CD4-positive, CD25-positive, alpha-beta regulatory T cell (primary cell): ENCODE data around the gene VANGL1. TPM values are rescaled to one million over a fixed set of nuclear protein-coding genes. Genes with fewer than 3 reads are reported as not detected.

ENCODE experiments used
- ATAC-seq, 2 donors: fragments of 150-1000 bp; cut with Tn5 transposase; one replicate each; pipeline ENCODE4 v1.10.0; 2021; ENCODE audit warnings: low read depth in 2 of 2, moderate number of reproducible peaks in 2 of 2, moderate library complexity in 1 of 2
- DNase-seq, 3 donors: peaks; one replicate each; pipeline versions ENCODE4 v3.0.0 to v3.0.0-alpha.2; 2012 to 2022; ENCODE audit warnings: mixed read lengths in 1 of 3
- H3K27ac ChIP-seq: one replicate; pipeline ENCODE4 v1.7.0; 2013; ENCODE audit warnings: mild to moderate bottlenecking, low read length; ENCODE audit not compliant: insufficient read depth, poor library complexity, severe bottlenecking
- H3K27me3 ChIP-seq: one replicate; pipeline ENCODE4 v1.7.0; 2013; ENCODE audit warnings: low read length; ENCODE audit not compliant: control insufficient read depth, insufficient read depth
- H3K36me3 ChIP-seq: one replicate; pipeline ENCODE4 v1.7.0; 2013; ENCODE audit warnings: mild to moderate bottlenecking, low read length, moderate library complexity; ENCODE audit not compliant: control insufficient read depth, insufficient read depth
- H3K4me1 ChIP-seq: 2 replicates; pipeline ENCODE4 v1.7.0; 2013; ENCODE audit warnings: mild to moderate bottlenecking, low read length; ENCODE audit not compliant: insufficient read depth, control insufficient read depth, poor library complexity, severe bottlenecking
- H3K4me3 ChIP-seq: one replicate; pipeline ENCODE4 v1.7.0; 2013; ENCODE audit warnings: low read depth, mild to moderate bottlenecking, low read length, moderate library complexity
- H3K9me3 ChIP-seq, 2 experiments: 1 replicate in 1 of 2; 2 replicates in 1 of 2; pipeline ENCODE4 v1.7.0; 2013; ENCODE audit warnings: low read length in 2 of 2, mild to moderate bottlenecking in 1 of 2, moderate library complexity in 1 of 2; ENCODE audit not compliant: control insufficient read depth in 2 of 2
- H3K27ac Mint-ChIP-seq, 3 donors: one replicate each; pipeline ENCODE4 v1.8.0; 2020 to 2022; ENCODE audit warnings: mild to moderate bottlenecking in 3 of 3, mixed read lengths in 3 of 3, moderate library complexity in 2 of 3
- H3K27me3 Mint-ChIP-seq: one replicate; pipeline ENCODE4 v1.8.0; 2022; ENCODE audit warnings: mild to moderate bottlenecking, mixed read lengths
- H3K36me3 Mint-ChIP-seq: one replicate; pipeline ENCODE4 v1.8.0; 2020; ENCODE audit warnings: mixed read lengths
- H3K4me1 Mint-ChIP-seq, 4 donors: one replicate each; pipeline ENCODE4 v1.8.0; 2020 to 2022; ENCODE audit warnings: mixed read lengths in 4 of 4, mild to moderate bottlenecking in 1 of 4
- H3K4me3 Mint-ChIP-seq, 4 donors: one replicate each; pipeline ENCODE4 v1.8.0; 2020 to 2022; ENCODE audit warnings: mild to moderate bottlenecking in 4 of 4, mixed read lengths in 4 of 4, moderate library complexity in 3 of 4
- H3K9me3 Mint-ChIP-seq, 7 donors: one replicate each; pipeline ENCODE4 v1.8.0; 2020 to 2022; ENCODE audit warnings: mixed read lengths in 7 of 7, mild to moderate bottlenecking in 3 of 7, moderate library complexity in 2 of 7
- polyA plus RNA-seq, 4 donors: library from polyadenylated mRNA; unstranded; fragments of 300-500 nt; fragmentation: Illumina TruSeq; gene quantifications; one replicate each; pipeline ENCODE4 v1.2.3, GENCODE V29; 2021
- total RNA-seq: library from RNA; stranded (reverse); gene quantifications from one replicate; pipeline ENCODE4 v1.2.3, GENCODE V29; 2022

Gene VANGL1
- total RNA-seq (3.6 TPM), polyA plus RNA-seq (10 to 100 TPM in 1 of 4 donors, 1 to 10 TPM in 3; 5.4 to 10.7 (median 7.9) TPM)

GRCh38 chr1:115641762-115642167 lies at the start of gene VANGL1:
VANGL1 (plus strand) TSS chr1:115641970; CDS start chr1:115651414, 9,444 bp downstream.
- peaks cover 5 to 25% (median 8%) of the 10 kb centered on the region in 7 donors for H3K9me3 Mint-ChIP-seq
- ATAC-seq = peak; percentile 59 to 64
- H3K27ac ChIP-seq = no peak within 1 kb of the TSS

GRCh38 chr1:115592264-115592663 lies 49.5 kb upstream of the VANGL1 start:
- peaks cover 11% of the 10 kb centered on the region for H3K27me3 Mint-ChIP-seq
- H3K9me3 ChIP-seq = peaks cover 4 to 5% of the 10 kb centered on the region in 2 experiments
- H3K4me3 ChIP-seq = no peak overlapping the region
- no peaks in the 10 kb centered on the region for H3K4me1 Mint-ChIP-seq
- no peak overlapping the region for H3K27ac Mint-ChIP-seq
- peaks cover 0 to 16% (median 0%) of the 10 kb centered on the region in 7 donors for H3K9me3 Mint-ChIP-seq
- H3K27ac ChIP-seq = no peak overlapping the region
- H3K27me3 ChIP-seq = peaks cover 3% of the 10 kb centered on the region
- H3K4me3 Mint-ChIP-seq = no peak overlapping the region
- H3K36me3 Mint-ChIP-seq = no peaks in the 10 kb centered on the region
- no peaks in the 10 kb centered on the region for H3K4me1 ChIP-seq
- ATAC-seq (no peak), DNase-seq (no peak)
- H3K36me3 ChIP-seq = no peaks in the 10 kb centered on the region

More at GRCh38 chr1:115641762-115642167, at the start of gene VANGL1:
- peak in 1 of 3 donors; percentile 76 for DNase-seq
- Mint-ChIP-seq H3K27me3 (peaks cover 33% of the 10 kb centered on the region), H3K4me1 (peaks cover 3 to 19% (median 11%) of the 10 kb centered on the region in 4 donors), H3K36me3 (peaks cover 3% of the 10 kb centered on the region), H3K4me3 (peak within 1 kb of the TSS; percentile 86 to 98 (median 90)), H3K27ac (no peak within 1 kb of the TSS)
- Histone ChIP-seq H3K36me3 (no peaks in the 10 kb centered on the region), H3K9me3 (no peaks in the 10 kb centered on the region), H3K4me1 (peaks cover 13% of the 10 kb centered on the region), H3K27me3 (no peaks in the 10 kb centered on the region), H3K4me3 (peak within 1 kb of the TSS; percentile 51)

- Histone ChIP-seq H3K27me3 (peaks cover 3% of the 10 kb centered on the region), H3K4me1 (no peaks in the 10 kb centered on the region), H3K4me3 (no peak overlapping the region), H3K36me3 (no peaks in the 10 kb centered on the region), H3K9me3 (no peaks in the 10 kb centered on the region), H3K27ac (no peak overlapping the region)
- peaks cover 0 to 10% (median 0%) of the 10 kb centered on the region in 7 donors for H3K9me3 Mint-ChIP-seq
- peaks cover 6% of the 10 kb centered on the region for H3K27me3 Mint-ChIP-seq
- no peak overlapping the region for H3K27ac Mint-ChIP-seq
- H3K4me3 Mint-ChIP-seq = no peak overlapping the region
- no peaks in the 10 kb centered on the region for H3K36me3 Mint-ChIP-seq
- ATAC-seq = no peak
- no peaks in the 10 kb centered on the region for H3K4me1 Mint-ChIP-seq
- DNase-seq = no peak
These were observed 48.2 kb upstream of the VANGL1 start for GRCh38 chr1:115593365-115594259.

GRCh38 chr1:115594600-115594999 lies 47.2 kb upstream of the VANGL1 start:
- H3K4me1 Mint-ChIP-seq = no peaks in the 10 kb centered on the region
- H3K4me3 Mint-ChIP-seq = no peak overlapping the region
- H3K36me3 Mint-ChIP-seq = no peaks in the 10 kb centered on the region
- Histone ChIP-seq H3K4me1 (no peaks in the 10 kb centered on the region), H3K4me3 (no peak overlapping the region), H3K9me3 (no peaks in the 10 kb centered on the region), H3K36me3 (no peaks in the 10 kb centered on the region), H3K27ac (no peak overlapping the region), H3K27me3 (peaks cover 3% of the 10 kb centered on the region)
- H3K9me3 Mint-ChIP-seq = peaks cover 0 to 6% (median 0%) of the 10 kb centered on the region in 7 donors
- DNase-seq (no peak), ATAC-seq (no peak)
- no peak overlapping the region for H3K27ac Mint-ChIP-seq
- H3K27me3 Mint-ChIP-seq = peaks cover 5% of the 10 kb centered on the region

- Mint-ChIP-seq H3K4me1 (no peaks in the 10 kb centered on the region), H3K4me3 (no peak overlapping the region), H3K36me3 (no peaks in the 10 kb centered on the region), H3K27me3 (no peaks in the 10 kb centered on the region), H3K9me3 (peaks cover 0 to 3% (median 0%) of the 10 kb centered on the region in 7 donors), H3K27ac (no peak overlapping the region)
- peaks cover 3% of the 10 kb centered on the region for H3K27me3 ChIP-seq
- no peak overlapping the region for H3K4me3 ChIP-seq
- no peak for ATAC-seq
- no peaks in the 10 kb centered on the region for H3K9me3 ChIP-seq
- H3K36me3 ChIP-seq = no peaks in the 10 kb centered on the region
- peak in 2 of 3 donors; percentile 26 to 57 for DNase-seq
- no peaks in the 10 kb centered on the region for H3K4me1 ChIP-seq
- no peak overlapping the region for H3K27ac ChIP-seq
These were observed 46.3 kb upstream of the VANGL1 start for GRCh38 chr1:115595279-115596079.

- ATAC-seq = no peak
- no peak overlapping the region for H3K4me3 ChIP-seq
- H3K4me1 Mint-ChIP-seq = no peaks in the 10 kb centered on the region
These were observed 45.5 kb upstream of the VANGL1 start for GRCh38 chr1:115596080-115596780.

GRCh38 chr1:115604508-115604907 lies 37.3 kb upstream of the VANGL1 start:
- Histone ChIP-seq H3K4me1 (no peaks in the 10 kb centered on the region), H3K4me3 (no peak overlapping the region), H3K27me3 (no peaks in the 10 kb centered on the region), H3K9me3 (no peaks in the 10 kb centered on the region), H3K27ac (no peak overlapping the region), H3K36me3 (no peaks in the 10 kb centered on the region)
- no peak for DNase-seq
- Mint-ChIP-seq H3K27ac (no peak overlapping the region), H3K27me3 (peaks cover 9% of the 10 kb centered on the region), H3K4me3 (no peak overlapping the region), H3K36me3 (no peaks in the 10 kb centered on the region), H3K9me3 (peaks cover 0 to 5% (median 4%) of the 10 kb centered on the region in 7 donors), H3K4me1 (no peaks in the 10 kb centered on the region)
- no peak for ATAC-seq

More at GRCh38 chr1:115596080-115596780, 45.5 kb upstream of the VANGL1 start:
- Histone ChIP-seq H3K4me1 (no peaks in the 10 kb centered on the region), H3K9me3 (no peaks in the 10 kb centered on the region), H3K27me3 (peaks cover 3% of the 10 kb centered on the region), H3K36me3 (no peaks in the 10 kb centered on the region), H3K27ac (no peak overlapping the region)
- H3K9me3 Mint-ChIP-seq = peaks cover 0 to 3% (median 0%) of the 10 kb centered on the region in 7 donors
- no peak overlapping the region for H3K4me3 Mint-ChIP-seq
- DNase-seq = no peak
- H3K27ac Mint-ChIP-seq = no peak overlapping the region
- no peaks in the 10 kb centered on the region for H3K36me3 Mint-ChIP-seq
- peaks cover 7% of the 10 kb centered on the region for H3K27me3 Mint-ChIP-seq
